Sigmoid colon (tissue), 7 donors: ENCODE measurements around the gene PSMD13. TPM values are rescaled to one million over a fixed set of nuclear protein-coding genes. Genes with fewer than 3 reads are reported as not detected.

ENCODE experiments used
- DNase-seq: peaks from one replicate; pipeline ENCODE4 v3.0.0-alpha.2; 2019
- H3K27ac ChIP-seq, 4 donors: fragments of 200-600 bp; sonication (generic); one replicate each; pipeline ENCODE4 v1.5.1; 2016 to 2019; ENCODE audit warnings: mild to moderate bottlenecking in 1 of 4
- H3K27me3 ChIP-seq, 3 donors: fragments of 200-600 bp; sonication (generic); one replicate each; pipeline ENCODE4 v1.5.1; 2019; ENCODE audit warnings: mild to moderate bottlenecking in 1 of 3
- H3K36me3 ChIP-seq, 4 donors: fragments of 200-600 bp; sonication (generic); one replicate each; pipeline ENCODE4 v1.5.1; 2016 to 2019
- H3K4me1 ChIP-seq, 4 donors: fragments of 200-600 bp; sonication (generic); one replicate each; pipeline ENCODE4 v1.5.1; 2017 to 2019
- H3K4me3 ChIP-seq, 4 donors: fragments of 200-600 bp; sonication (generic); one replicate each; pipeline ENCODE4 v1.5.1; 2017 to 2019; ENCODE audit warnings: mild to moderate bottlenecking in 2 of 4, moderate library complexity in 1 of 4
- H3K9me3 ChIP-seq, 4 donors: fragments of 200-600 bp in 3 of 4; sonication (generic) in 3 of 4; one replicate each; pipeline versions ENCODE4 v1.5.1 to v1.6.1; 2013 to 2019
- EP300 ChIP-seq, 4 donors: sonication (generic); formaldehyde crosslinking; IDR thresholded peaks; one replicate each; pipeline ENCODE4 v1.6.1; 2017; ENCODE audit warnings: antibody characterized with exemption in 4 of 4
- POLR2A ChIP-seq, 2 donors: fragments of 450-650 bp; IDR thresholded peaks; one replicate each; pipeline ENCODE4 v1.6.1; 2016; ENCODE audit warnings: antibody characterized with exemption in 2 of 2, mild to moderate bottlenecking in 2 of 2, moderate library complexity in 2 of 2
- POLR2AphosphoS5 ChIP-seq, 4 donors: sonication (generic); formaldehyde crosslinking; IDR thresholded peaks; one replicate each; pipeline ENCODE4 v1.6.1; 2017; ENCODE audit warnings: antibody characterized with exemption in 4 of 4
- WGBS, 2 donors: extraction: QIAGEN DNeasy Blood & Tissue Kit; methylation state at CpG; one replicate each; pipeline ENCODE4 v1.1.7; 2013; 5-methylcytosine and 5-hydroxymethylcytosine counted together
- intact Hi-C: fragments of 100-400 bp; cut with DNase I; formaldehyde crosslinking; loops from one replicate; pipeline ENCODE4 v1.15.1; 2023
- polyA plus RNA-seq, 3 donors: library from polyadenylated mRNA; stranded (reverse); fragments of 200-250 nt; gene quantifications; one replicate each; pipeline ENCODE4 v1.2.3, GENCODE V29; 2013
- total RNA-seq, 4 donors: library from RNA; depleted of rRNA; stranded (reverse); fragments of >200 nt; gene quantifications; one replicate each; pipeline ENCODE4 v1.1.0, GENCODE V29; 2016
- TF ChIP-seq, protein P1 (sequence below), 4 experiments: fragments of 450-650 bp in 3 of 4; fragments of 200-600 bp in 1 of 4; IDR thresholded peaks; one replicate each; pipeline ENCODE4 v1.5.1; 2016 to 2019; ENCODE audit warnings: antibody characterized with exemption in 4 of 4, mild to moderate bottlenecking in 3 of 4, moderate library complexity in 2 of 4
- donor health status: healthy with polysubstance abuse.
- donor health status: Bipolar disorder and iron deficiency.
- donor health status: healthy.

PSMD13 gene
- total and polyA plus RNA-seq, 7 donors, result 86.2 to 180 (median 111) TPM

DNA sequence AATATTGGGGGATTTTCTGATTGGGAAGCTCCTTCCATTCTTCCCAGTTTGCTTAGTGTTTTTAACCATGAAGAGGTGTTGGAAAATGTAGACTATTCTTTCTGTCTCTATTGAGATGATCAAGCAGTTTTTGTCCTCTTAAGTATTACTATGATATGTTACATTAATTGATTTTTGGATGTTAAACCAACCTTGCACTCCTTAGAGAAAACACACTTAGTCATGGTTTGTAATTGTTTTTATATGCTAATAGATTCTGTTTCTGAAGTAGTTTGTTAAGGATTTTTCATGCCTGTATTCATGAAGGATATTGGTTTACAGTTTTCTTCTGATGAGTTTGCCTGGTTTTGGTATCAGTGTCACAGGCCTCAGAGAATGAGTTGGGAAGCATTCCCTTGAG lies 39.4 kb downstream of the PSMD13 start:
- Histone ChIP-seq H3K9me3 (no peaks in the 10 kb centered on the region), H3K36me3 (no peaks in the 10 kb centered on the region), H3K27me3 (peaks cover 31 to 42% (median 32%) of the 10 kb centered on the region in 3 donors), H3K4me1 (peaks cover 0 to 26% (median 23%) of the 10 kb centered on the region in 4 donors), H3K27ac (no peak overlapping the region), H3K4me3 (no peak overlapping the region)
- intact Hi-C loops, result no loop called here
- DNase-seq, result no peak
- TF ChIP-seq EP300 (IDR thresholded peaks at IDR 0.05), result no peak

DNA sequence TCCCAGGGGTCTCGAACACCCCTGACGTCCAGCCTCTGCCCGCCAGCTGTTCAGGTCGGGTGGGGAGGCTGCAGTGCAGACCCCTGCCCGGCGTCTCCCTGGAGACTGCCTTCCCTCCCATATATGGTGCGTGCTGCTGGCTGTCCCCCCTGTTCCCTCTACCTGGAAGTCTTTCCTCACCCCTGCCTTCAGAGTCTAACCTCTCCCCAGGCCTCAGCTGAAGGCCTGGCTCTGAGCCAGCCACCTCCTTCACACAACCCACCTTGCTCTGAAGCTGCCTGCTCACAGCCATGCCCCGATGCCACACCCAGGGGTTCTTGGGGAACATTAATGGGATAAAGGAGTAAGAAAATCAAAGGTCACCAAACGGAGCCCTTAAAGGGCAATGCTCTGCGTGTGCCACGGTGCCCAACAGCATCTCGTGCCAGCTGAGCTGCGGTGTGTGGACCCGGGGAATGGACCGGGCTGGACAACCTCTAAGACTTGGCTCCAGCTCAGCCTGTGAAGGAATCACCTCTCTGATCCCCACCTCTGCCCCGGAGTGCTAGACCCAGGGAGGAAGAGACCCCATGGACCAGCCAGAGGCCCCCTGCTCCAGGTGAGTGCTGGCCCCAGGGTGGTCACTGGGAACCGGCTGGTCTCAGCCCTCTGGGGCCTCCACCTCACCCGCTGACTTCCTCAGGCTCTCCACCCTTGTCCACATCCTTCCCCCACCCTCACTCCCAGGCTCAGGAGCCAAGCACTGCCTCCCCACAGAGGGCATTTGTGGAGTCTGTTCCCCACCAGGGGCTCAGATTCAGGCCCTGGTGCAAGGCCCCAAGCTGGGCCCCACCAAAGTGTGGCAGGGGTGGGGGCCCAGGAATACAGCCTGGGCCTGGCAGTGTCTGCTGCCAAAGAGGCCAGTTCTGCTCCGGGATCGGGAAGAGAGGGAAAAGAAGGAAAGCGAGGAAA lies 41.5 kb downstream of the PSMD13 start, which contains the start of gene NLRP6:
NLRP6 (plus strand) TSS at position 407 of the 951 bp plus-strand sequence; CDS start at position 570, 163 bp downstream.
- DNase-seq, result peak; percentile 57
- TF ChIP-seq POLR2AphosphoS5 (IDR thresholded peaks at IDR 0.05), result no peak
- no peak for TF ChIP-seq POLR2A (IDR thresholded peaks at IDR 0.05)
- no peak for TF ChIP-seq EP300 (IDR thresholded peaks at IDR 0.05)
- TF ChIP-seq, protein P1, sequence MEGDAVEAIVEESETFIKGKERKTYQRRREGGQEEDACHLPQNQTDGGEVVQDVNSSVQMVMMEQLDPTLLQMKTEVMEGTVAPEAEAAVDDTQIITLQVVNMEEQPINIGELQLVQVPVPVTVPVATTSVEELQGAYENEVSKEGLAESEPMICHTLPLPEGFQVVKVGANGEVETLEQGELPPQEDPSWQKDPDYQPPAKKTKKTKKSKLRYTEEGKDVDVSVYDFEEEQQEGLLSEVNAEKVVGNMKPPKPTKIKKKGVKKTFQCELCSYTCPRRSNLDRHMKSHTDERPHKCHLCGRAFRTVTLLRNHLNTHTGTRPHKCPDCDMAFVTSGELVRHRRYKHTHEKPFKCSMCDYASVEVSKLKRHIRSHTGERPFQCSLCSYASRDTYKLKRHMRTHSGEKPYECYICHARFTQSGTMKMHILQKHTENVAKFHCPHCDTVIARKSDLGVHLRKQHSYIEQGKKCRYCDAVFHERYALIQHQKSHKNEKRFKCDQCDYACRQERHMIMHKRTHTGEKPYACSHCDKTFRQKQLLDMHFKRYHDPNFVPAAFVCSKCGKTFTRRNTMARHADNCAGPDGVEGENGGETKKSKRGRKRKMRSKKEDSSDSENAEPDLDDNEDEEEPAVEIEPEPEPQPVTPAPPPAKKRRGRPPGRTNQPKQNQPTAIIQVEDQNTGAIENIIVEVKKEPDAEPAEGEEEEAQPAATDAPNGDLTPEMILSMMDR (IDR thresholded peaks at IDR 0.05), result no peak
- H3K4me1 ChIP-seq, result peaks cover 0 to 31% (median 26%) of the 10 kb centered on the region in 4 donors
- H3K36me3 ChIP-seq, result no peaks in the 10 kb centered on the region
- H3K9me3 ChIP-seq, result no peaks in the 10 kb centered on the region
- intact Hi-C loops, result no loop called here
- no peak within 1 kb of the TSS for H3K27ac ChIP-seq
- H3K27me3 ChIP-seq, result peaks cover 40 to 58% (median 51%) of the 10 kb centered on the region in 3 donors
- 50 to 72% methylated on average over 21 of the region's 21 CpGs for WGBS, 2 donors
- H3K4me3 ChIP-seq, result peak within 1 kb of the TSS in 3 of 4 donors; percentile 7 to 32 (median 22)

DNA sequence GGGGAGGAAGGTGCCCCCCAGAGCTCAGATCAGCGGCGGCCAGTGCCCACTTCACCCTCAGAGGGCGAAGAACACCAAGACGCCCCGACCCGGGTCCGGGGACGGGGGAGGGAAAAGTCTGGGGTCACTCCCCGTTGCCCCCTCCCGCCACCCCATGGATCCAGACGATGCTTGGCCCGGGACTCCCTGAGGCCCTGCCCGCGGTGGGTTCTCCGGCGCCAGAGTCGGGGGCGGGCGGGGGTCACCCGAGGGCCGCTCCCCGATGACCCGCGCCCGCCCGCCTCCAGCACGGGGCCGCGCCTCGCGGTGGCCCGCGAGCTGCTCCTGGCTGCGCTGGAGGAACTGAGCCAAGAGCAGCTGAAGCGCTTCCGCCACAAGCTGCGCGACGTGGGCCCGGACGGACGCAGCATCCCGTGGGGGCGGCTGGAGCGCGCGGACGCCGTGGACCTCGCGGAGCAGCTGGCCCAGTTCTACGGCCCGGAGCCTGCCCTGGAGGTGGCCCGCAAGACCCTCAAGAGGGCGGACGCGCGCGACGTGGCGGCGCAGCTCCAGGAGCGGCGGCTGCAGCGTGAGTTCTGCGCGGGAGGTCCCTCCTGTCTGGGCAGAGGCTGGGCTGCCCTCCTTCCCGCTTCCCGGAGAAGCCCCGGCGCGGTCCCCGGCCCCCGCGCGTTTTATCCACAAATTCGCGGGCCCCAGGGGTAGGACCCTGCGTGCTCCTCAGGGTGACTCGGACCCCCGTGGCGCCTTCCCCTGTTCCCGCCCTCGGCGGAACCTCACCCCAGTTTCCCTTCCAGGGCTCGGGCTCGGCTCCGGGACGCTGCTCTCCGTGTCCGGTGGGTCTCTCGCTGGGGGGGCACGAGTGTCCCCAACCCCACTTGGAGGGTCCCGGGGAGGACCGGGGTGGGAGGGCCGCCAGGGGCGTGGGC lies 42.5 kb downstream of the PSMD13 start:
- Histone ChIP-seq H3K27me3 (peaks cover 42 to 68% (median 57%) of the 10 kb centered on the region in 3 donors), H3K27ac (no peak overlapping the region)
- peak; percentile 58 for DNase-seq

DNA sequence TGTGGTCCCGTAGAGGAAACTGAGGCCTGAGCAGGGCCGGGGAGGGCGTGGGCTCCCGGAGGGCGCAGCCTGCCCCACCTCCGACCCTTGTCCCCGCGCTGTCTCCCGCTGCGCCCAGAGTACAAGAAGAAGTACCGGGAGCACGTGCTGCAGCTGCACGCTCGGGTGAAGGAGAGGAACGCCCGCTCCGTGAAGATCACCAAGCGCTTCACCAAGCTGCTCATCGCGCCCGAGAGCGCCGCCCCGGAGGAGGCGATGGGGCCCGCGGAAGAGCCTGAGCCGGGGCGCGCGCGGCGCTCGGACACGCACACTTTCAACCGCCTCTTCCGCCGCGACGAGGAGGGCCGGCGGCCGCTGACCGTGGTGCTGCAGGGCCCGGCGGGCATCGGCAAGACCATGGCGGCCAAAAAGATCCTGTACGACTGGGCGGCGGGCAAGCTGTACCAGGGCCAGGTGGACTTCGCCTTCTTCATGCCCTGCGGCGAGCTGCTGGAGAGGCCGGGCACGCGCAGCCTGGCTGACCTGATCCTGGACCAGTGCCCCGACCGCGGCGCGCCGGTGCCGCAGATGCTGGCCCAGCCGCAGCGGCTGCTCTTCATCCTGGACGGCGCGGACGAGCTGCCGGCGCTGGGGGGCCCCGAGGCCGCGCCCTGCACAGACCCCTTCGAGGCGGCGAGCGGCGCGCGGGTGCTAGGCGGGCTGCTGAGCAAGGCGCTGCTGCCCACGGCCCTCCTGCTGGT lies 43.4 kb downstream of the PSMD13 start:
- DNase-seq, result peak; percentile 63
- intact Hi-C loops, result no loop called here
- H3K27me3 ChIP-seq, result peaks cover 46 to 76% (median 62%) of the 10 kb centered on the region in 3 donors
- peaks cover 0 to 31% (median 26%) of the 10 kb centered on the region in 4 donors for H3K4me1 ChIP-seq
- no peaks in the 10 kb centered on the region for H3K9me3 ChIP-seq
- peak overlapping the region in 3 of 4 donors; percentile 7 to 32 (median 22) for H3K4me3 ChIP-seq
- no peaks in the 10 kb centered on the region for H3K36me3 ChIP-seq
- 1 to 3% methylated on average over 85 of the region's 85 CpGs for WGBS, 2 donors
- TF ChIP-seq, protein P1 (IDR thresholded peaks at IDR 0.05), result no peak
- no peak for TF ChIP-seq POLR2A (IDR thresholded peaks at IDR 0.05)
- no peak for TF ChIP-seq EP300 (IDR thresholded peaks at IDR 0.05)
- TF ChIP-seq POLR2AphosphoS5 (IDR thresholded peaks at IDR 0.05), result no peak
- no peak overlapping the region for H3K27ac ChIP-seq

More for the DNA sequence above, 42.5 kb downstream of the PSMD13 start:
- TF ChIP-seq, protein P1 (IDR thresholded peaks at IDR 0.05), result no peak
- TF ChIP-seq EP300 (IDR thresholded peaks at IDR 0.05) (no peak), POLR2AphosphoS5 (IDR thresholded peaks at IDR 0.05) (no peak), POLR2A (IDR thresholded peaks at IDR 0.05) (no peak)
- Histone ChIP-seq H3K36me3 (no peaks in the 10 kb centered on the region), H3K9me3 (no peaks in the 10 kb centered on the region), H3K4me1 (peaks cover 0 to 31% (median 26%) of the 10 kb centered on the region in 4 donors), H3K4me3 (peak overlapping the region in 3 of 4 donors; percentile 7 to 32 (median 22))
- 7 to 16% methylated on average over 97 of the region's 97 CpGs for WGBS, 2 donors
- intact Hi-C loops, result no loop called here
